Stimulated activated CD8-positive, alpha-beta memory T cell treated with anti-CD3 and anti-CD28 coated beads, Interleukin-12 subunit alpha, Interleukin-12 subunit beta, amount 100 ng/mL, for 4 hours (primary cell): ENCODE results near the gene STXBP3.
"Not testable (repeated sequence)": the region's sequence is repeated elsewhere in the genome, so short reads cannot be mapped to it uniquely, and the experiment has no call there.

Source experiments
- DNase-seq: peaks from one replicate; pipeline ENCODE4 v3.0.0-alpha.2; 2020; ENCODE audit warnings: low read depth

STXBP3 gene

GRCh38 chr1:108746382-108747170 lies at the start of gene STXBP3:
TSS of gene STXBP3 (plus strand) at chr1:108746674. CDS start at chr1:108746738, 64 bp downstream.
- DNase-seq: peak; percentile 99

- DNase-seq: no peak
These were observed 46.8 kb upstream of the STXBP3 start for GRCh38 chr1:108699375-108700332.

- no peak for DNase-seq
These were observed 45.2 kb upstream of the STXBP3 start for GRCh38 chr1:108701176-108701849.

GRCh38 chr1:108702109-108702508 lies 44.4 kb upstream of the STXBP3 start:
- not testable (repeated sequence) for DNase-seq

- DNase-seq: no peak
These were observed 42.5 kb upstream of the STXBP3 start for GRCh38 chr1:108703939-108704338.

GRCh38 chr1:108704496-108704895 lies 42.0 kb upstream of the STXBP3 start:
- DNase-seq: no peak

- DNase-seq: no peak
These were observed 39.8 kb upstream of the STXBP3 start for GRCh38 chr1:108706643-108707042.

GRCh38 chr1:108708691-108709660 lies 37.5 kb upstream of the STXBP3 start:
- peak; percentile 42 for DNase-seq

- no peak for DNase-seq
These were observed 33.8 kb upstream of the STXBP3 start, which contains the start of gene FNDC7 for GRCh38 chr1:108712606-108713150. TSS of gene FNDC7 (plus strand) at chr1:108712908. CDS start at chr1:108712934, 26 bp downstream.

- no peak for DNase-seq
These were observed 30.5 kb upstream of the STXBP3 start for GRCh38 chr1:108715932-108716331.

- no peak for DNase-seq
These were observed 29.8 kb upstream of the STXBP3 start for GRCh38 chr1:108716437-108717230.

- no peak for DNase-seq
These were observed 28.6 kb upstream of the STXBP3 start for GRCh38 chr1:108717774-108718316.

- no peak for DNase-seq
These were observed 27.4 kb upstream of the STXBP3 start for GRCh38 chr1:108718927-108719655.

GRCh38 chr1:108719656-108720435 lies 26.6 kb upstream of the STXBP3 start:
- DNase-seq: no peak

GRCh38 chr1:108722292-108722691 lies 24.2 kb upstream of the STXBP3 start:
- DNase-seq: no peak

- DNase-seq: no peak
These were observed 20.6 kb upstream of the STXBP3 start for GRCh38 chr1:108725906-108726305.

GRCh38 chr1:108728327-108728923 lies 18.0 kb upstream of the STXBP3 start:
- no peak for DNase-seq

- no peak for DNase-seq
These were observed 17.0 kb upstream of the STXBP3 start for GRCh38 chr1:108729481-108729880.
